HG03064 (cell line): Measurements from ENCODE around the gene RASL10A.

ENCODE experiments used
- ATAC-seq: cut with Tn5 transposase; IDR thresholded peaks from one replicate; pipeline ENCODE4 v1.9.1; 2021; ENCODE audit warnings: low read depth; ENCODE audit not compliant: unreplicated experiment

Gene RASL10A

GRCh38 chr22:29325356-29325755, 9.9 kb upstream of the RASL10A start:
- no peak for ATAC-seq

DNA sequence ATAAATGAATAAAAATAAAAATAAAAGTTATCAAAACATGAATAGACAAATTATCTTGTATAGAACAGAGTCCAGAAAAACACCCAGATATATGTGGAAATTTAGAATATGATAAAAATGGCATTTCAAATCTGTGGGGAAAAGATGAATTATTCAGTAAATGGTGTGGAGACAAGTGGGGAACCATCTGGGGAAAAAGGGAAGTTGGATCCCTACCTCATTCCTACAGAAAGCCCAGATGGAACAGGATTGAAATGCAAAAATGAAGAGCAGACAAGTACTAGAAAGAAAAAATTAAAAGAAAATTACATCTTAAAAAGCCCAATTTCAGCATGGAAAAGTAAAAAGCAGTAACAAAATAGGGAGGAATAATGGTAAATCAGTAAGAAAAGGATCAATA, 8.1 kb upstream of the RASL10A start:
- ATAC-seq: no peak

- ATAC-seq: no peak
Observed at GRCh38 chr22:29320546-29320945, 5.0 kb upstream of the RASL10A start.

GRCh38 chr22:29319072-29319471, 3.6 kb upstream of the RASL10A start:
- no peak for ATAC-seq

- ATAC-seq: no peak
Observed at GRCh38 chr22:29317827-29318454, 2.4 kb upstream of the RASL10A start.

- no peak for ATAC-seq
Observed at GRCh38 chr22:29316141-29316828, 788 bp upstream of the RASL10A start.

- no peak for ATAC-seq
Observed at GRCh38 chr22:29314537-29315285, 786 bp downstream of the RASL10A start.

DNA sequence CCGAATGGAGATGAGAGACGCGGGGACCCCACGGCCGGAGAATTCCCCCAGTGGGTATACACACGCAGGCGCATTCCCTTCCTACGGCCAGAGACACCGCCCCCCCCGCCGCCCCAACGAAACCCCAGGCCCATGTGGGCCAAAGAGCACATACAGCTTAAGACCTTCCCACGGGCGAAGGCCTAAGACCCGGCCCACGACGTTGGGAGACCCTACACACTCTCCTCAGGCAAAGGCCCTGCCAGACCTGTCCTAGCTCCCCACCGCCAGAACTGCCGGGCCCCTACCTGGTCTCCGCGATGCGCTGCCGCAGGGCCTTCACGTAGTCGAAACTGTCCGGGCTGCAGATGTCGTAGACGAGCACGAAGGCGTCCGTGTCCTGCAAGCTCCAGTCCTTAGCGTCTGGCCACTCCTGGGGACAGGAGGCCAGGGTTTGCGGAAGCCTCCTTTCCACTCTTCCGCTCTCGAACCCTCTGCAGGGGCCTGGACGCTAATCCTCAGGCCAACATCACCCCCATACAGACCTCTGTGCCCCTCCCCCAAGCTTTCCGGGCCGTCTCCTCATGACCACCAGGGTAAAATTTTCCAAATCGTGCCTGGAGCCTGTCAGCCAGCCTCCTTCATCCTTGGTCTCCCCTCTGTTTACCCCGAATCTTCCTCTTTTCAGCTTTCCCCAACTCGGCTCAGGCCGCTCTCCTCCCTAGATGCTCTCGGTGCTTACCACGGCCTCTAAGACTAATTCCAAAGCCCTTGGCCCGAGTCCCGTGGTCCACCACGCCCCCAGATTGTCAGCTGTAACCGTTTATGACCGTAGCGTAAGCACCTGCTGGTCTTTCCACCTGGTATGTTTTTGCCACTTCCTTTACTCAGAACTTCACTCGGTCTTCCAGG, 1.7 kb downstream of the RASL10A start:
- no peak for ATAC-seq

DNA sequence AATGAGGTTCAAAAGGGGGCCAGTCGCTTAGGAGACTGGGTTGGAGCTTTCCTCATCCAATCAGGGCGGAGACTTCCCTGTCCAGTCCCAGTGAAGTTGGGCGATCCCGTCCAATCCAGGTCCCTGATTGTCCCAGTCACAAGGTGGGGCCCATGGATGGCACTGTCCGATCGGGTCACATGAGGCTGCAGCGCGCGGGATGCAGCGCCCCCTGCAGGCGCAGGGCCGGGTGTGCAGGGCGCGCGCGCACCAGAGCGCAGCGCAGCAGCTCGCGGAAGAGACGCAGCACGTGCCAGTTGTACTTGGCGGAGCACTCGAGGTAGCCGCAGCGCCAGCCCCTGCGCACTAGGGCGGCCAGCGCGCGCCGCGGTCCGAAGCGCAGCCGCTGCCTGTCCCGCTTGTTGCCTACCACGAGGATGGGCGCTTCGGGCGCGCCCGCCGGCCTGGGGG, 2.3 kb downstream of the RASL10A start:
- no peak for ATAC-seq

- no peak for ATAC-seq
Observed at GRCh38 chr22:29312218-29313125, 3.0 kb downstream of the RASL10A start.

DNA sequence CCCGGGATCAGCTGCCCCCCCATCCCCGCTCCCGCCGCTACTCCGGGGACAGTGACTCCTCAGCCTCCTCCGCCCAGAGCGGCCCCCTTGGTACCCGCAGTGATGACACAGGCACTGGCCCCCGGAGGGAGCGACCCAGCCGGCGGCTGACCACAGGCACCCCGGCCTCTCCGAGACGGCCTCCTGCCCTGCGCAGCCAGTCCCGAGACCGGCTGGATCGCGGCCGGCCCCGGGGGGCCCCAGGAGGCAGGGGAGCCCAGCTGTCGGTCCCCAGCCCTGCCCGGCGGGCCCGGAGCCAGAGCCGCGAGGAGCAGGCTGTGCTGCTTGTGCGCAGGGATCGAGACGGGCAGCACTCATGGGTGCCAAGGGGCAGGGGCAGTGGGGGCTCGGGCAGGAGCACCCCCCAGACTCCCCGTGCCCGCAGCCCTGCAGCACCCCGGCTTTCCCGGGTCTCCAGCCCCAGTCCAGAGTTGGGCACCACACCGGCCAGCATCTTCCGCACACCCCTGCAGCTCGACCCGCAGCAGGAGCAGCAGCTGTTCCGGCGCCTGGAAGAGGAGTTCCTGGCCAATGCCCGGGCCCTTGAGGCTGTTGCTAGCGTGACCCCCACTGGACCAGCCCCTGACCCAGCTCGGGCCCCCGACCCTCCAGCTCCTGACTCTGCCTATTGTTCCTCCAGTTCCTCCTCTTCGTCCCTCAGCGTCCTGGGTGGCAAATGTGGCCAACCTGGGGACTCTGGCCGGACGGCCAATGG, 3.9 kb downstream of the RASL10A start:
- no peak for ATAC-seq

DNA sequence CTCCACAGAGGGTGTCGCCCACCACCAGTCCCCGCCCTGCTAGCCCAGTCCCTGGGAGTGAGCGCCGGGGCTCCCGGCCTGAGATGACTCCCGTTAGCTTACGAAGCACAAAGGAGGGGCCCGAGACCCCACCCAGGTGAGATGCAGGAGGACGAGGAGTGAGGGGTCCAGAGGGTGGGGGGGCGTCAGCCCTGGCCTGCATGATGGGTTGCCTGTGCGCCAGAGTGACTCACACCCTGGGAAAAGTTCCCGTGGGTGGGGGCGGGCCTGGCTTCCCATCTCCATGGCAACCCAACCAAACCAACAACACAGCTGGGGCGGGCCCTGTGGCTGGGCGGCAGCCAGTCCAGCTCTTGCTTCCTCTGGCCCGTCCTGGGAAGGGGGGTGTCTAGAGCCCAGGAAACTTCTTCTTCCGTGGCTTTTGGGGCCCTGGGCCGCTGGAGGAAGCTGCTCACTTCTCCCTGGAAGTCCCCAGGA, 4.6 kb downstream of the RASL10A start:
- ATAC-seq: no peak

GRCh38 chr22:29310065-29310862, 5.2 kb downstream of the RASL10A start:
- ATAC-seq: no peak

GRCh38 chr22:29309332-29310064, 6.0 kb downstream of the RASL10A start:
- ATAC-seq: no peak

DNA sequence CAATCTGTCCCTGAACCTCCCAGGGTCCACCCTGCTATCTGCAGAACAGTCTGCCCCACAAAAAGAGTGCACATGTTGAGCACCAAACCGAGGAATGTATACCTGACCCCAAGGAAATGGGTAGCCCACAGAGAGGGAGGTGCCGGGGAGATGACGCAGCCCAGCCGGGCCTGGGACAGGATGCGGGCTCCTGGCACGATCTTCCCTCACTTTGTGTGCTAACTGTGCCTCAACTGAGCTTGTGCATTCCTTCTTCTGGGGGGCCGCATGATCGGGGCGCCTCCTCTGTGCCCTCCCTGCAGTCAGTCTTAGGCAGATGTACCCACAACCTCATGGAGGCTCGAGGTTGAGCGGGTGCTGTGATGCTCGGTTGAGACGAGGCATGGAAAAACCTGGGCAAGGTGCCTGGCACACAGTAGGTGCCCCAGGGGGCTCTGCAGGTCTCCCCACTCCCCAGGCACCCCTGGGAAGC, 6.7 kb downstream of the RASL10A start:
- ATAC-seq: no peak

GRCh38 chr22:29308148-29308790, 7.2 kb downstream of the RASL10A start:
- ATAC-seq: no peak
